GM21825 (cell line): Measurements from ENCODE around the gene ETS2.
A peak's percentile ranks its signal among the peaks of the same experiment; 100 is the strongest.

Experiments
- ATAC-seq: cut with Tn5 transposase; IDR thresholded peaks from one replicate; pipeline ENCODE4 v1.9.1; 2021; ENCODE audit warnings: mild to moderate bottlenecking, moderate library complexity; ENCODE audit not compliant: unreplicated experiment

ETS2 gene

DNA sequence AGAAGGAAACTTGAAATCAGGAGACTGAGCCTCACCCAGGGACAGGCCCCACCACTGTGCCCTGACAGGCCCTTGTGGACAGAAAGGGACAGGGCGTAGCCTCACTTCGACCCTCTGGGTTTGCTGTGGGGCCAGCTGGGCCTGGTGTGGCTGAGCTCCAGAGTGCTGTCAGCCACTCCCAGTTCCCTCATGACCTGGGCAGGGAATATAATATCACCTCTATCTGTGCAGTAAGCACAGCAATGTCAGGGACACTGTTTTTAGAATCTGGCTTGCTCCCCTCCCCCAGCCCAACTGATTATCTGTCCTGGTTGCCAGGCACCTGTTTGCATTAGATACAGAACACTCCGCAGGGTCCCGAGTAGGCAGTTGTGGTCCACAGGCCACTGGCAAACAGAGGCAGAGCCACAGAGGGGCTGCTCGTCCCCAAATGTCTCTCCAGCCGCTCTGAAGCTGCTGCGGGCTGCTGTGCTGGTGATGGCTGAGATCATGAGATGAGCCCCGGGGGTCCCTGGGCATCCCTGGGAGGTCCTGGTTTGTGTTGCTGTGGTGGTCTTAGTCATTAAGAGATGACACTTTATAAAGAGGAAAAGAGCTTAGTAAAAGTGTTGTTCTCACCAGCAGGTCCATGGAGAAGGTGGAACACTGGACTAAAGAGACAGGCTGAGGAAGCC is 51.6 kb downstream of the ETS2 start:
- no peak for ATAC-seq

DNA sequence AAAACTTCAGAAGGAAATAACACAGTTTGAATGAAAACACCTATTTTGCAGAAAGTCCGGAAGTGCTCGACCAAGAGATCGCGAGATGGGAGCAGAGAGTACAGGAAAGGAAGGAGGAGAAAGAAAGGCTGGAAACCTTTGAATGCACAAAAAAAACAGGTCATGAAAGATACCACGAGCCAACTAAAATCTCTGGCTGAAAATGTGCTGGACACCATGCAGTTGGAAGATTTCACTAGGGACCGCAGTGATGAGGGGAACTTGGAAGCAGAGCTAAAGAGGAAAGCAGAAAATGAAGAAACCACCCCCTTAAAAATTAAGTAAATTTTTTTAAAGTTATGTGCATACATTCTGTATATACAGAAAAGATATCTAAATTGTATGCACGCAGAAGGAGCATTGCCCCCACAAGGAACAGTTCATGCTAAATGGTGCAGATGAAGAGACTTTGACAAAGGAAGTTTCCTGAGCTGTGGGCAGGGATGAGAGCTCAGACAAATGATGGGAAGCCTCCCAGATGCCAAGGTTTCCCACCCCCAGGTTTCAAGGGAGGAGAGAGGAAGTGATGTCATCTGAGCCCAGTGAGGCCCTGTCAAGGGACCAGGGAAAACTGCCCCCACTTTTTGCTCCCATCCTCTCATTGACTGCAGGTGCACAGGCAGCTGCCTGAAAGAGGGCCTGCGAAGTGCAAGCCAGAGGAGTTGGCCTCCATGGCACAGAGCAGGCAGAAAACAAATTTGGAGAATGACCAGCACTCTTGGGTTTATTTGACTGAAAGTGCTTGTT is 52.5 kb downstream of the ETS2 start:
- no peak for ATAC-seq

DNA sequence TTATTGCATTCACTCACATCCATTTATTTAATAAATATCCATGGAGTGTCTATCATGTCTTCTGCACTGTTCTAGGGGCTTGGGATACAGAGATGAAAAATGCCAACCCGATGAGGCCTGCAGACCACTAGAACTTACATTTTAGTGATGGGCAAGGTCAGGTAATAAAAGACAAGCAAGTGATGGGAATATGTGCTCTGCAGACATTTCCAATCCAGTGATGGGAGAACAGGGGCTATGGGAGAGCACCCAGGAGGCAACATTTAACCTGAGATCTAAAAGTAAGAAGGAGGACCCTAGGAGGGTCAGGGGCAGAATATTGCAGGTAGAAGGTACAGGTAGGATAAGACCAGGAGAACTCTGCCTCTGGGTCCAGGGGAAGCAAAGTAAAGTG is 53.1 kb downstream of the ETS2 start:
- no peak for ATAC-seq

DNA sequence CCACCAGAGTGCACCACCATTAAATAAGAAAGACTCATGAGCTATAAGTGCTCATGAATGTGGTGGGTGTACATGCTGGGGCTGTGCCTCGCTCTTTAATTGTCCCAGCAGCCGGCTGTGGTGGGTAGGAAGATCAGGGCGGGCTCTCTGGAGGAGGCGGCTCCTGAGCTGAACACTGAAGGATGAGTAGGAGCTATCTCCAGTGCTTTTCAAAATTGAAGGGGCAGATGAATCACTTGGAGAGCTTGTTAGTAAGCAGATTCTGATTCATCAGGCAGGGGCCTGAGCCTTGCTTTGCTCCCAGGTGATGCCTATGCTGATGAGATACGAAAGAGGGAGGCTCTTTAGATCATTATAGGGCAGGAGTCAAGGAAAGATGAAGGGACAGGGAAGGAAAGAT is 54.1 kb downstream of the ETS2 start:
- ATAC-seq = no peak

DNA sequence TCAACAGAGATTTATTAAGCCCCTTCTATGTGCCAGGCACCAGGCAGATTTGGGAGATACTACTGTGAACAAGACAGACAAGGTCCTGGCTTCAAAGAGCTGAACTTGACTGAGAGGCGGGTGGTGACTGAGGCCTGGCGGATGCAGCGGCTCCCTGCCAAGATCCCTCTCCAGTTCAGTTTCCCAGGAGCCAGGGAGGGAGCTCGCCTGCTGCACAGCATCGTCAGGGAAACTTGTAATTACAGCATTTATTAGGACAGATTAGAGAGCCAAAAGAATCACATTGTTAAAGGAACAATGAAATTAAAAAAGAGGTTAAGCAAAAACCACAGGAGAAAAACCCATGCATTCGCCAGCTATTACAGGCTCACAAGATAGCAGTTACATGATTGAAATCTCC is 55.3 kb downstream of the ETS2 start:
- ATAC-seq = no peak

- peak; percentile 84 for ATAC-seq
Observed at GRCh38 chr21:38861989-38862683, 56.4 kb downstream of the ETS2 start.

DNA sequence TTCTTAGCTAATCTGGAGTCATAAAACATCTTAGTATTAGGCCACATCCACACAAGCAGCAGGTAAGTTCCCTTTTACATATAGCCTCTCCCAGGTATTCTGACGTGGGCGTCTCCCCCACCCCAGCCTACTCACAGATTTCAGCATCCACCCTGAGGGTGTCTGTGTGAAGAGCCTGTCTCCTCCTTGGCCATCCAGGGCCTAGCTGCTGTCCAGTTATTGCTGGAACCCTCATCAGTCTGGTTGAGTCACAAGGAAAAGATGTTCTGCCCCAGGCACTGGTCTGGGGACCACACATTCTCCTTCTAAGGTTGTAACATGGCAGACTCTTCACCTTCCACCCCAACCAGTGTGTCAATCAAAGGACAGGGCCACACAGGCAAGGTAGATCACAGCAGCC is 57.6 kb downstream of the ETS2 start:
- no peak for ATAC-seq

- ATAC-seq = no peak
Observed at GRCh38 chr21:38863843-38864363, 58.2 kb downstream of the ETS2 start.

- ATAC-seq = no peak
Observed at GRCh38 chr21:38864964-38865363, 59.2 kb downstream of the ETS2 start.

- no peak for ATAC-seq
Observed at GRCh38 chr21:38869196-38869595, 63.5 kb downstream of the ETS2 start.

- no peak for ATAC-seq
Observed at GRCh38 chr21:38869946-38870345, 64.2 kb downstream of the ETS2 start.
